CD4-positive, alpha-beta T cell treated with Interleukin-4 for 4 hours (primary cell): ENCODE measurements around the gene TP53BP1.
"Not testable (repeated sequence)": the region's sequence is repeated elsewhere in the genome, so short reads cannot be mapped to it uniquely, and the experiment has no call there.

Source experiments
- DNase-seq: peaks from one replicate; pipeline ENCODE4 v3.0.0-alpha.2; 2020

The TP53BP1 gene

DNA sequence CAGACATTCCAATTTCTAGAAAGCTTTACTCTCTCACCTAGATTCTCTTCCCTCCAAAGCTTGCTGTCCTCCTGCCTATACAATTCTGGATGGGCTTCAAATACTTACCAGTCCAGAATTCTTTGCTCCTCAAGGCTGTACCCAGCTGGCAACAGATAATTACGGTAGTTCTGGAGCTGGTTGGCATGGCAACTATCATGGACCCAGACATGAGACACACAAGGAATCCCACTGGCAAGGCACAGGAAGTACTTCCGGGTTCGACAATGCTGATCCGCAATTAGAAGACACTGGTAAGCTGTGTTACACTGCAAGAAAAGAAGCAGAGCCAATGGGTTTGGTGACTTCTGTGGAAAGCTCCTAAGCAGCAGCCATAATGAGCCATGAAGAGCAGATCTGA, 84.2 kb downstream of the TP53BP1 start:
- DNase-seq: no peak

DNA sequence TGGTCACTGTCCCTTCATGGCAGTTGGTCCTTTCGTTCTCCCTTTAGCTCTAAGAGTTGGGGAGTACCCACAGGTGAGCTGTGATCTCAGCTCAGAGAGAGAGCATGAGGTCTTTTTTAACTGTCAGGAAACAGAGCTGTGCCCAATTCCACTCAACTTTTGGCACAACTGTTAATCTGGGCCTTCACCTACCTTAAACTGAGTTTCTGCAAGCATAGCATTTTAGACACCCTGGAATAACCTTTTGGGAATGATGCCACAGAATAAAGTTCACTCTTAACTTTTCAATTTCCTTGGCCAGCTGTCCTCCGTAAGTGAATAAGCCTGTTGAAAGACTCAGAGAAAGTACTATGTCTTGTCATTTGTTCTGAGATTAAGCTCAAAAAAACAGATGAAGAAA, 86.1 kb downstream of the TP53BP1 start:
- DNase-seq: no peak

DNA sequence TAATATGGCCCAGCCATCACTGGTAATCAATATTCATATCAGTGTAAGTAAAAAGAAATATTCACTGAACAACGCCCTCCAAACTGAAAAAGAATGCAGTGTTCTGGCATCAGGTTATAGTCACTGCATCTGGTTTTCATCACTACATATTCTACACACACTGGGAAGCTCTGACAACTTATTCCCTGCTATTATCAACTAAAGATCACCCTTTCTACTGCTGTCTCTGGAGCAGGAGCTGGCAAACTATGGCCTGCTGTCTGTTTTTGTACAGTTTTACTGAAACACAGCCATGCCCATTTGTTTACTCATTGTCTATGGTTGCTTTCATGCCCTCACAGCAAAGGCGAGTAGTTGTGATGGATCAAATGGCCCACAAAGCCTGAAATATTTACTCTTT, 86.8 kb downstream of the TP53BP1 start:
- DNase-seq: no peak

DNA sequence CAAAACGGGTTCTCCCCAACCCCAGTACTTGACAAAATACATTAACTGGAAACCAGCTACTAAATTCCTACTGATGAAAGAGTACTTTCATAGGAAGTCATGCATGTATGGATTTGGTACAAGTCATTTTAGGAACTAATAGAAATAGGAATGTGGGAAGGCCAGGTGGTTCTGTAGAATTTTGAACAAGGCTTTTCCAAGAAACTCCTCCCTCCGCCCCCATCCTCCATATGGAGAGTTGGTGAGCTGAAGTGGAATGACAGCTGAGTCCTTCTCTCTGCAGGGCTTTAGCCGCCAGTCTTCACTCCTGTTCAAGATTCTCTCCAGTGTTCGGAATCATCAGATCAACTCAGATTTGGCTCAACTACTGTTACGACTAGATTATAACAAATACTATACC, 88.8 kb downstream of the TP53BP1 start:
- DNase-seq: no peak

DNA sequence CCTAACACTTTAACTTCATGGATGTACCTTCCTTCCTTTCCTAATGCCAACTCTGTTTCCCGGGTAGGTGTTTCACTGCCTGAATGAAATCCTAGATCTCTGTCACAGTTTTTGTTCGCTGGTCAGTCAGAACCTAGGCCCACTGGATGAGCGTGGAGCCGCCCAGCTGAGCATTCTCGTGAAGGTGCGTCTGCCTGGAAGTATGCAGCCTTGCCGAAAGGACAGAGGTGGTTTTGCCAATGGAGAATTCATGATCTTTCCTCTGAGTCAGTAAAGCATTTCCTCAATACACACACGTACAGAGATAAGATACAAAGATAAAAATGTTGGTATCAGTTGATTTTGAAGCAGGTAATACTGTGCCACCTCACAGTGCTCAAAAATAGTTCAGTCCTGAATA, 89.3 kb downstream of the TP53BP1 start:
- DNase-seq: no peak

DNA sequence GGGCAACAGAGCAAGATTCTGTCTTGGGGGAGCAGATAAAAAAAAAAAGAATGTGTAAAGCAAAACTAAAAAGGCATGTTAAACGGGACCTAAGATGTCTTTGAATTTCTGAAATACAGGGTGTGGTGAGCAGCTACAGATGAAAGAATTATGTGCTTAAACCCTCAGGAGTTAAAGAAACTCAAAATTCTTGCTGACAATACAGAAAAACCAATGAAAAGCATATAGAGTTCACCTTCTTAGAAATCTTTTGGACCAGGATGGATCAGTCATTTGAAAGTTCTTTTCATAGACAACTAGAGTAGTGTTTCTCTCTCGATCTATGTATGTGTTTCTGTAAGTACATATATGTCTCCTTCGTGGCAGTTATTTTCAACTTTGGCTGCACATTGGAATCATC, 90.7 kb downstream of the TP53BP1 start:
- no peak for DNase-seq

DNA sequence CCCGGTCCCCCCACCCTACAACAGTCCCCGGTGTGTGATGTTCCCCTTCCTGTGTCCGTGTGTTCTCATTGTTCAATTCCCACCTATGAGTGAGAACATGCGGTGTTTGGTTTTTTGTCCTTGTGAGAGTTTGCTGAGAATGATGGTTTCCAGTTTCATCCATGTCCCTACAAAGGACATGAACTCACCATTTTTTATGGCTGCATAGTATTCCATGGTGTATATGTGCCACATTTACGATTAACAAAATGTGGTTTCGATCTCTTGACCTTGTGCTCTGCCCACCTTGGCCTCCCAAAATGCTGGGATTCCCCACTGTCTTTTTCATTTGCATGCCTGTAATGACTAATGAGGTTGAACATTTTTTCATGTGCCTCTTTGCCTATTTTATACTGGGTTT, 99.4 kb downstream of the TP53BP1 start:
- DNase-seq: not testable (repeated sequence)

DNA sequence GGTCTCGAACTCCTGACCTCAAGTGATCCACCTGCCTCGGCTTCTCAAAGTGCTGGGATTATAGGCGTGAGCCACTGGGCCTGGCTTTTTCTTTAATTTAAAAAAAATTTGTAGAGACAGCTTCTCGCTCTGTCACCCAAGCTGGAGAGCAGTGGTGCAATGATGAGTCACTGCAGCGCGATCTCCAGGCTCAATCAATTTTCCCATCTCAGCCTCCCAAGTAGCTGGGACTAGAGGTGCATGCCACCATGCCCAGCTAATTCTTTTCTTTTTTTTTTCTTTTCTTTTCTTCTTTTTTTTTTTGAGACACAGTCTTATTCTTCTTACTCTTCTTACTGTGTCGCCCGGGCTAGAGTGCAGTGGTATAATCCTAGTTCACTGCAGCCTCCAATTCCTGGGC, 102.2 kb downstream of the TP53BP1 start:
- DNase-seq: no peak

DNA sequence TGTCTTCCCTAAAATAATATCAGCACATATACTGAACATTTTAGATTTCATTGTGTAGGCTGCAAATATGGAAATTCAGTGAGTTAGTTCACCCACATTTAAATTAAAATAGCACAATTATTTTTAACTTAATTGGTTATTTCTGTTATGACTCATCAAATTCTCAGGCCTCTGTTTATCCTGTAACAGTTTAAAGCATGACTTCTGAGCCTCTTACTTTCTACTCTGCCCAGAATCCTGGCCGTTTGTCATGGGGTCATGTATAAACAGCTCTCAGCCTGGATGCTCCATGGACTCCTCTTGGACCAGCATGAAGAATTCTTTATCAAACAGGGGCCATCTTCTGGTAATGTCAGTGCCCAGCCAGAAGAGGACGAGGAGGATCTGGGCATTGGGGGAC, 109.9 kb downstream of the TP53BP1 start:
- no peak for DNase-seq

DNA sequence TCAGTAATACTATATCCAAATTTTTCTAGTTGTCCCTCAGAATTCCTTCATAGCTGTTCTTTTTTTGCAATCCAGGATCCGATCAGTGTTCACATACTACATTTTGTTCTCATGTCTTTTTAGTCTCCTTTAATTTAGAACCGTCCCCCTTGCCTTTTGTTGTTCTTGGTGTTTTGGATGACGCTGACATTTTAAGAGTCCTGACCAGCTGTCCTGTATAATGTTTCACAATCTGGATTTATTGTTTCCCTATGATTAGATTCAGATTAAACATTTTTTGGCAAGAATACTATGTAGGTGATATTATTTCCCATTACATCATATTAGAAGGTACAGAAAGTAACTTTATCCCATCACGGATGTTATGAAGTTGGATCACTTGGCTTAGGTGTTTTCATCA, 110.6 kb downstream of the TP53BP1 start:
- DNase-seq: no peak

DNA sequence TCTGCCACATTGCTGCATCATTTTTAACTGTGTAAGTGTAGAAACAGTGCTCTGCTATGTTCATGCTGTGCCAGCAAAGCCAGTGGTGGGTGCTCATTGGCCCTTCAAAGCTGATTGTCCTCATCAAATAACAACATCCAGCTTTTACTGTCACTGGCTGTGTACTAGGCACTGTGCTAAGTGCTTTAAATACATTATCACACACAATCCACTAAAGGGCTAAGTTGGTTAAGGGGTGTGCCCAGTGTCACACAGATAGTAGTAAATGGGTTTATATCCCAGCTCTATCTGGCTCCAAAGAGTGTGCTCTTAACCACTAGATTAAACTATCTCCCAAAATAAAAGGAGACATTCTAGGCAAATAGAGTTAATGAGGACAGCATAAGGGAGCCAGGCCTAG, 114.4 kb downstream of the TP53BP1 start:
- no peak for DNase-seq

DNA sequence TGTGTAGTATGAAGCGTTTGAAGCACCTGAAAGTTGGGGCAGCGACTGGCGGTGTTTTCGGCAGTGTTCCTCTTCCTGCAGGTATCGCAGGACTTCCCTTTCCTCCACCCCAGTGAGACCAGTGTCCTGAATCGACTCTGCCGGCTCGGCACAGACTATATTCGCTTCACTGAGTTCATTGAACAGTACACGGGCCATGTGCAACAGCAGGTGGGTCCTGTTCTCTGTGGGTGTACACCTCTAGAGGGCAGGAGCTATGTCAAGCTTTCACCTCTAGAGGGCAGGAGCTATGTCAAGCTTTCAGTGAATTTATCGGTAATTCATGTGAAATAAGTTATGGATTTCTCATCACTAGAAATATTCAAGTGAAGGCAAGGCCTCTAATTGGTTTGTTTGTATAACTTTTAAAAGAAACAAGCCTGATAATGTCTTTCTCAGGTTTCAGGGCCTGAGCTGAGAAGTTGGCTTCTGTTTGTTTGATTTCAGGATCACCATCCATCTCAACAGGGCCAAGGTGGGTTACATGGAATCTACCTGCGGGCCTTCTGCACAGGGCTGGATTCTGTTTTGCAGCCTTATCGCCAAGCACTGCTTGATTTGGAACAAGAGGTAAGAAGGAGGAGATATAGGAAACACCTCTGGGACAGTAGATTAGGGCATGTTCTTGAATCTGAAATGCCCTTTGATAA, 116.8 kb downstream of the TP53BP1 start:
- DNase-seq: peak; percentile 54

DNA sequence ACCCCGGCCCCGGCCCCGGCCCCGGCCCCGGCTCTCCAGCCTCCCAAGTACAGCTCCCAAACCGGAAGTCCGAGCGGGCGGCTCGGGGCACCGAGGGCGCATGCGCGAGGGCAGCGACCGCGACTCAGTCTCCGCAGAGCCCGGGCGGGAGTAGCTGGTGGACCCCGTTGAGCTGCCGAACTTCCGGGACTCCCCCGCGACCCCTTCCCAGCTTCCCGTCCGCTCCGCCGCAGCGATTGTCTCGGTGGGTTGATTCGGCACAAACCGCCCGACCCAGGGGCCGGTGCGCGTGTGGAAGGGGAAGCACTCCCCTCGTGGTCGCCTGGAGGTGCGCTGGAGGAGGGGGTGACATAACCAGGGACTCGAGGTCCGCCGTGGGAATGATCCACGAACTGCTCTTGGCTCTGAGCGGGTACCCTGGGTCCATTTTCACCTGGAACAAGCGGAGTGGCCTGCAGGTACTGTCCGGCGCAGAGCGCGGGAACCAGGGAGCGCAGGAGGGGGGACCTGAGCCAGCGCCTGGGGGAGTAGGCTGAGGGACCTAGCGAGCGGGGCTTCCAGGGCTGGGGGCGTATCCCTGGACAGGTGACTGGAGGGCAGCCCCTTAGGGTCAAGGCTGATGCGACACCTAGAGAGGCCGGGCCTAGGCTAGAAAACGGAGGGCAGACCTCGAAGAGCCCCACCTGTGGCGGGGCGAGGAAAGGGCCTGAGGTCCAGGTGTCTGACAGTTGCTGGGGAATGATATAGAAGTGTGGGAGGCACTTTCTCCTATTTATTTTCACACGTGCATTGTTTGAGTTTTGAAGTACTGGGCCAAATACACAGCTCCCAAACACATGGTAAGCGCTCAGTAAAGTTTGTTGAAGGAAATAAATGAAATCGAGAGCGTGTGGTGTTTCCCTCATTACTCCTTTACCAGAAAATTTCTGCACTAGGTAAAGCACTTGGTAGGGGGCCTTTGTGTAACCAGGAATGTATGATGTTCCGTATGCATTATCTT, 121.7 kb downstream of the TP53BP1 start, which contains the start of the genes TUBGCP4 and ZSCAN29:
Gene TUBGCP4, plus strand, starts transcription at position 127 of the 1,000 bp plus-strand sequence. Its CDS starts 254 bp downstream, at position 381.
Gene ZSCAN29, minus strand, starts transcription at position 69 of the 1,000 bp plus-strand sequence. CDS start 1,130 bp downstream, outside the sequence.
- peak; percentile 61 for DNase-seq

DNA sequence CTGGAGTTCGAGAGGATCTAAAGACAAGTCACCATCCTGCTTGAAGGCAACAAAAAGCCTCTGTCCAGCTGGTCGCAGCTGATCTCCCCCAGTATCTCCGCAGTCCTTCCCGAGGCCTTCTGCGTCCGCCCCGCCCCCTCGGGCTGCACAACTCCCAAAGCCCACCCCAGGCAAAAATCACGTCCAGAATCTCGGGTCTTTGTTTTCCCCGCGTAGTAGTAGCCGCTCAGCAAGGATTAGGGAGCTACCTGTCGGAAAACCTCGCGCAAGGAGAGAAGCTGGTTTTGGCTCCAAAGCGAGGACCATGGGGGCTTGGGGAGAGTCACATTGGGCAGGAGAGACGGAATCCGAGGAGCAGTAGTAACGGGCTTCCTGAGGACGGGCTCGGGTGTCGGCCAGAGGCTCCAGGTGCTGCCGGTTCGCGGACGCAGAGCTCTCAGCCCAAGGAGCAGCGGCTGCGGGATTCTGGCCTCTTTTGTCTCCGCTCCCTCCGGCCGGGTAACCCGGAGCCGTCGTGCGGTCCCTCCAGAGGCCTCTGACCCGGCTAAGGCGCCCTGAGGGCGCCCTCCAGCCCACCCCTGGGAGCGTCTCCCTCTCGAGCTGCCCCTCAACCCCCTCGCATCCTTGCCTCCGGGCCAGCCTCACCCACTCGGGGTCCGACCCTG, 122.5 kb downstream of the TP53BP1 start:
- DNase-seq: no peak

DNA sequence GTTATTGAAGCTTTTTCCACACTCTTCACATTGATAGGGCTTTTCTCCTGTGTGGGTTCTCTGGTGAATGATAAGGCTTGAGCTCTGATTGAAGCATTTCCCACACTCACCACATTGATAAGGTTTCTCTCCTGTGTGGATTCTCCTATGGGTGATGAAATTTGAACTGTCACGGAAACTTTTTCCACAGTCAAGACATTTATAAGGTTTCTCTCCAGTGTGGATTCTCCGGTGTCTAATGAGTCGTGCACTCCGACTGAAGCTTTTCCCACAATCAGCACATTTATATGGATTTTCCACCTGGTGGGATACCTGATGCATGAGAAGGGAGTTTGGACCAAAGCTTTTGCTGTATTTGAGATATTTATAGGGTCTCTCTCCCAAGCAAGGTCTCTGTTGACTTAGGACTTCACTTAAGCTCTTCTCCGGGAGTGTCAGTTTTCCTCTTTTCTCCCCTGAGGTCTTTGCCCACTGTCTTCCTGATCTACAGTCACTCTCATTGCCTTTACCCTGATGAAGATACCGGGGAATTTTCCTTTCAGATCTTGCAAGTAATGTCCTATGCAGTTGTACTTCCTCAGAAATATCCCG, 131.5 kb downstream of the TP53BP1 start:
- DNase-seq: no peak

DNA sequence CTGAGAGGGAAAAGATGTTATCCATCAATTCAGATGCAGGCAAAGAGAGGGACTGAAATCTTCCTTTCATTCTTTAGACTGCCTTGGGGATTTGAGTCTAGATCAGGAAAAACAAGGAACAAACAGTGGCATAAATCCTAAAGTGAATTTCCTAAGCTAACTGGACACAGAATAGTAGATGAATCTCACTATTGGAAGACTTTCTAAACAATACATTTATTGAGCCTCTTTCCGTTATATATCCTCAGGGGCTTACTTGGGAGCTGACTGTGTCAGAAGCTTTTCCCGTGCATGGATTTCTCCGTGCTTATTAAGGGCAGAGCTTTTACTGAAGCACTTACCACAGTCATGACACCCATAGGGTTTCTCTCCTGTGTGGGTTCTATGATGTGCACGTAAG, 132.1 kb downstream of the TP53BP1 start:
- DNase-seq: no peak
